ENCODE data around the gene NOPCHAP1.

Gene NOPCHAP1

GRCh38 chr12:105024928-105025327, 38.8 kb downstream of the NOPCHAP1 start:
- H3K27ac ChIP-seq (replicated peaks; ENCODE audit: low read length): no peak overlapping the region
- no CpG with 5 or more reads among the region's 2 CpGs for WGBS, 2 donors (ENCODE audit: extremely low coverage in 2 of 2, insufficient read length in 2 of 2, insufficient replicate concordance in 1 of 2)

GRCh38 chr12:105025890-105026289, 39.8 kb downstream of the NOPCHAP1 start:
- H3K4me2 ChIP-seq (ENCODE audit: insufficient read depth, low read length, poor library complexity, severe bottlenecking): no peak overlapping the region
- H4K8ac ChIP-seq (ENCODE audit: low read depth, low read length): no peak overlapping the region
- no peak overlapping the region for H2BK12ac ChIP-seq (ENCODE audit: low read length)
- no CpG with 5 or more reads among the region's 5 CpGs for WGBS, 2 donors (ENCODE audit: extremely low coverage in 2 of 2, insufficient read length in 2 of 2, insufficient replicate concordance in 1 of 2)
- H3K9ac ChIP-seq (ENCODE audit: low read depth, low read length, poor library complexity): no peak overlapping the region
- H2BK5ac ChIP-seq (ENCODE audit: low read length): no peak overlapping the region
- peaks cover 5 to 6% of the 10 kb centered on the region in 2 donors for H3K4me1 ChIP-seq (ENCODE audit: control insufficient read depth in 2 of 2, insufficient read depth in 1 of 2, low read depth in 1 of 2, low read length in 2 of 2)
- H3K4me3 ChIP-seq (ENCODE audit: low read length in 2 of 2): no peak overlapping the region
- H3K23ac ChIP-seq (ENCODE audit: low read depth, low read length, poor library complexity): no peak overlapping the region
- no peak overlapping the region for H3K27ac ChIP-seq (replicated peaks; ENCODE audit: low read length)
- H2BK120ac ChIP-seq (ENCODE audit: low read depth, low read length): no peak overlapping the region
- H3K27me3 ChIP-seq (ENCODE audit: control insufficient read depth in 3 of 3, insufficient read depth in 3 of 3, low read depth in 1 of 3, low read length in 3 of 3): peaks cover 0 to 2% (median 0%) of the 10 kb centered on the region in 3 experiments
- DNase-seq (ENCODE audit: low spot score): no peak
- no peak overlapping the region for H4K91ac ChIP-seq (ENCODE audit: low read depth, low read length, poor library complexity)
- H2BK15ac ChIP-seq (ENCODE audit: low read length): no peak overlapping the region
- no peak overlapping the region for H2AK5ac ChIP-seq (ENCODE audit: low read depth, low read length)
- H3K79me1 ChIP-seq (ENCODE audit: low read depth, low read length): no peaks in the 10 kb centered on the region
- H3K9me3 ChIP-seq (replicated peaks in 1 of 2; ENCODE audit: control insufficient read depth in 2 of 2, insufficient read depth in 1 of 2, low read depth in 1 of 2, low read length in 2 of 2): no peaks in the 10 kb centered on the region
- no peak overlapping the region for H3K18ac ChIP-seq (ENCODE audit: low read length)
- no peak overlapping the region for H3K14ac ChIP-seq (ENCODE audit: low read length)
- no peak overlapping the region for H3K4ac ChIP-seq (ENCODE audit: low read length)
- no peak overlapping the region for H2AFZ ChIP-seq (ENCODE audit: low read length)
- H3K36me3 ChIP-seq (replicated peaks in 1 of 2; ENCODE audit: control insufficient read depth in 2 of 2, insufficient read depth in 2 of 2, low read length in 2 of 2): no peaks in the 10 kb centered on the region

More at GRCh38 chr12:105024928-105025327, 38.8 kb downstream of the NOPCHAP1 start:
- Histone ChIP-seq H3K9me3 (replicated peaks in 1 of 2; ENCODE audit: control insufficient read depth in 2 of 2, insufficient read depth in 1 of 2, low read depth in 1 of 2, low read length in 2 of 2) (no peaks in the 10 kb centered on the region), H2BK12ac (ENCODE audit: low read length) (no peak overlapping the region), H2AK5ac (ENCODE audit: low read depth, low read length) (no peak overlapping the region), H3K4me1 (ENCODE audit: control insufficient read depth in 2 of 2, insufficient read depth in 1 of 2, low read depth in 1 of 2, low read length in 2 of 2) (peaks cover 5 to 6% of the 10 kb centered on the region in 2 donors), H3K36me3 (replicated peaks in 1 of 2; ENCODE audit: control insufficient read depth in 2 of 2, insufficient read depth in 2 of 2, low read length in 2 of 2) (no peaks in the 10 kb centered on the region), H3K4me2 (ENCODE audit: insufficient read depth, low read length, poor library complexity, severe bottlenecking) (no peak overlapping the region), H3K23ac (ENCODE audit: low read depth, low read length, poor library complexity) (no peak overlapping the region), H4K8ac (ENCODE audit: low read depth, low read length) (no peak overlapping the region), H2BK15ac (ENCODE audit: low read length) (no peak overlapping the region), H3K18ac (ENCODE audit: low read length) (no peak overlapping the region), H3K14ac (ENCODE audit: low read length) (no peak overlapping the region), H2BK120ac (ENCODE audit: low read depth, low read length) (no peak overlapping the region), H3K27me3 (ENCODE audit: control insufficient read depth in 3 of 3, insufficient read depth in 3 of 3, low read depth in 1 of 3, low read length in 3 of 3) (peaks cover 0 to 2% (median 0%) of the 10 kb centered on the region in 3 experiments), H3K79me1 (ENCODE audit: low read depth, low read length) (no peaks in the 10 kb centered on the region), H2AFZ (ENCODE audit: low read length) (no peak overlapping the region), H3K9ac (ENCODE audit: low read depth, low read length, poor library complexity) (no peak overlapping the region), H3K4me3 (ENCODE audit: low read length in 2 of 2) (no peak overlapping the region), H3K4ac (ENCODE audit: low read length) (no peak overlapping the region), H4K91ac (ENCODE audit: low read depth, low read length, poor library complexity) (no peak overlapping the region), H2BK5ac (ENCODE audit: low read length) (no peak overlapping the region)
- no peak for DNase-seq (ENCODE audit: low spot score)

GRCh38 chr12:105026411-105026810, 40.3 kb downstream of the NOPCHAP1 start:
- H3K36me3 ChIP-seq (replicated peaks in 1 of 2; ENCODE audit: control insufficient read depth in 2 of 2, insufficient read depth in 2 of 2, low read length in 2 of 2): no peaks in the 10 kb centered on the region
- no peak overlapping the region for H3K27ac ChIP-seq (replicated peaks; ENCODE audit: low read length)
- peaks cover 5 to 6% of the 10 kb centered on the region in 2 donors for H3K4me1 ChIP-seq (ENCODE audit: control insufficient read depth in 2 of 2, insufficient read depth in 1 of 2, low read depth in 1 of 2, low read length in 2 of 2)

GRCh38 chr12:105030820-105031807, 45.0 kb downstream of the NOPCHAP1 start:
- no peaks in the 10 kb centered on the region for H3K79me1 ChIP-seq (ENCODE audit: low read depth, low read length)
- H3K4ac ChIP-seq (ENCODE audit: low read length): no peak overlapping the region
- no peak overlapping the region for H3K23ac ChIP-seq (ENCODE audit: low read depth, low read length, poor library complexity)
- no peaks in the 10 kb centered on the region for H3K9me3 ChIP-seq (replicated peaks in 1 of 2; ENCODE audit: control insufficient read depth in 2 of 2, insufficient read depth in 1 of 2, low read depth in 1 of 2, low read length in 2 of 2)
- no peak overlapping the region for H2BK15ac ChIP-seq (ENCODE audit: low read length)
- H2BK12ac ChIP-seq (ENCODE audit: low read length): no peak overlapping the region
- no peak overlapping the region for H2BK5ac ChIP-seq (ENCODE audit: low read length)
- no peak overlapping the region for H2AK5ac ChIP-seq (ENCODE audit: low read depth, low read length)
- no peaks in the 10 kb centered on the region for H3K27me3 ChIP-seq (ENCODE audit: control insufficient read depth in 3 of 3, insufficient read depth in 3 of 3, low read depth in 1 of 3, low read length in 3 of 3)
- H3K14ac ChIP-seq (ENCODE audit: low read length): no peak overlapping the region
- H3K4me1 ChIP-seq (ENCODE audit: control insufficient read depth in 2 of 2, insufficient read depth in 1 of 2, low read depth in 1 of 2, low read length in 2 of 2): no peaks in the 10 kb centered on the region
- no peak overlapping the region for H2AFZ ChIP-seq (ENCODE audit: low read length)
- DNase-seq (ENCODE audit: low spot score): no peak
- H3K18ac ChIP-seq (ENCODE audit: low read length): no peak overlapping the region
- no peaks in the 10 kb centered on the region for H3K36me3 ChIP-seq (replicated peaks in 1 of 2; ENCODE audit: control insufficient read depth in 2 of 2, insufficient read depth in 2 of 2, low read length in 2 of 2)
- no peak overlapping the region for H3K4me3 ChIP-seq (ENCODE audit: low read length in 2 of 2)
- no peak overlapping the region for H2BK120ac ChIP-seq (ENCODE audit: low read depth, low read length)
- WGBS, 2 donors (ENCODE audit: extremely low coverage in 2 of 2, insufficient read length in 2 of 2, insufficient replicate concordance in 1 of 2): no CpG with 5 or more reads among the region's 9 CpGs
- H4K8ac ChIP-seq (ENCODE audit: low read depth, low read length): no peak overlapping the region
- no peak overlapping the region for H3K4me2 ChIP-seq (ENCODE audit: insufficient read depth, low read length, poor library complexity, severe bottlenecking)
- no peak overlapping the region for H3K27ac ChIP-seq (replicated peaks; ENCODE audit: low read length)
- no peak overlapping the region for H3K9ac ChIP-seq (ENCODE audit: low read depth, low read length, poor library complexity)
- H4K91ac ChIP-seq (ENCODE audit: low read depth, low read length, poor library complexity): no peak overlapping the region

More at GRCh38 chr12:105026411-105026810, 40.3 kb downstream of the NOPCHAP1 start:
- no peak overlapping the region for H3K4me2 ChIP-seq (ENCODE audit: insufficient read depth, low read length, poor library complexity, severe bottlenecking)
- H4K8ac ChIP-seq (ENCODE audit: low read depth, low read length): no peak overlapping the region
- no peaks in the 10 kb centered on the region for H3K9me3 ChIP-seq (replicated peaks in 1 of 2; ENCODE audit: control insufficient read depth in 2 of 2, insufficient read depth in 1 of 2, low read depth in 1 of 2, low read length in 2 of 2)
- H3K23ac ChIP-seq (ENCODE audit: low read depth, low read length, poor library complexity): no peak overlapping the region
- no peak overlapping the region for H3K18ac ChIP-seq (ENCODE audit: low read length)
- H2BK12ac ChIP-seq (ENCODE audit: low read length): no peak overlapping the region
- WGBS, 2 donors (ENCODE audit: extremely low coverage in 2 of 2, insufficient read length in 2 of 2, insufficient replicate concordance in 1 of 2): no CpG with 5 or more reads among the region's 4 CpGs
- no peak overlapping the region for H3K4ac ChIP-seq (ENCODE audit: low read length)
- H4K91ac ChIP-seq (ENCODE audit: low read depth, low read length, poor library complexity): no peak overlapping the region
- H2BK120ac ChIP-seq (ENCODE audit: low read depth, low read length): no peak overlapping the region
- H3K27me3 ChIP-seq (ENCODE audit: control insufficient read depth in 3 of 3, insufficient read depth in 3 of 3, low read depth in 1 of 3, low read length in 3 of 3): peaks cover 0 to 2% (median 0%) of the 10 kb centered on the region in 3 experiments
- H3K14ac ChIP-seq (ENCODE audit: low read length): no peak overlapping the region
- no peak overlapping the region for H2AK5ac ChIP-seq (ENCODE audit: low read depth, low read length)
- no peak overlapping the region for H2AFZ ChIP-seq (ENCODE audit: low read length)
- H3K4me3 ChIP-seq (ENCODE audit: low read length in 2 of 2): no peak overlapping the region
- H2BK5ac ChIP-seq (ENCODE audit: low read length): no peak overlapping the region
- DNase-seq (ENCODE audit: low spot score): no peak
- no peak overlapping the region for H2BK15ac ChIP-seq (ENCODE audit: low read length)
- no peaks in the 10 kb centered on the region for H3K79me1 ChIP-seq (ENCODE audit: low read depth, low read length)
- no peak overlapping the region for H3K9ac ChIP-seq (ENCODE audit: low read depth, low read length, poor library complexity)

Data from neuronal stem cell (in vitro differentiated cells).